ENCODE measurements around the gene PCNP.
"Not testable (repeated sequence)": the region's sequence is repeated elsewhere in the genome, so short reads cannot be mapped to it uniquely, and the experiment has no call there.

The PCNP gene

DNA sequence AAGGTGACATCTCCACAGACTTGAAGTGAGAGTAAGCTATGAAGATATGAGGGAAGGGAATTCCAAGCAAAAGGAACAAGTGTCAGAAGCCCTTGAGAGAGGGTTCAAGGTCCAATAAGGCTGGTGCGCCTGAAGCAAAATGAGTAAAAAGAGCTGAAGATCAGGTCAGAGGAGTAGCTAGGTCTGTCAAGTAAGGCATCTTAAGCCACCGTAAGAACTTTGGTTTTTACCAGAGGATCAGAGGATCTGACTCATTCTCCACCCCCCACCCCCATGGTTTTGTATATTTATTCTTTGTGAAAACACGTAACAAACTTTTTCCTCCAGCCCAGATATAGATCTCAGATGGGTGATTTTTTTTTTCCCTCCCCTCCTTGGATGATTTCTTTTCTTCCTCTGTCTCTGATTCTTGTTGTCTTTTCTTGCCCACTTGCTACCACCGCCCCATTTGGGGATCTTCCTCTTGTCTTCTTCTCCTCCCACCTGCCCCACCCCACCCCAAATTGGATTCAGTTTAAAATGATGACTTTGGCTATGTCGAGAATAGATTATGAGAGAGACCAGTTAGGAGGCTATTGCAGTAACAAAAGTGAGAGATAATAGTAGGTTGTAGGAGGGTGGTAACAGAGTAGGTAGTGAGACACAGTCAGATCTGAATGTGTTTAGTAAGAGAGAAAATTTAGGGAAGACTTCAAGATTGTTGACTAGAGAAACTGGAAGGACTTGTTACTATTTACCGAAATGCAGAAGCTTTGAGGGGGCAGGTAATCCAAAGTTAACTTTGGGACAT, 6.3 kb upstream of the PCNP start:
- DNase-seq: no peak

DNA sequence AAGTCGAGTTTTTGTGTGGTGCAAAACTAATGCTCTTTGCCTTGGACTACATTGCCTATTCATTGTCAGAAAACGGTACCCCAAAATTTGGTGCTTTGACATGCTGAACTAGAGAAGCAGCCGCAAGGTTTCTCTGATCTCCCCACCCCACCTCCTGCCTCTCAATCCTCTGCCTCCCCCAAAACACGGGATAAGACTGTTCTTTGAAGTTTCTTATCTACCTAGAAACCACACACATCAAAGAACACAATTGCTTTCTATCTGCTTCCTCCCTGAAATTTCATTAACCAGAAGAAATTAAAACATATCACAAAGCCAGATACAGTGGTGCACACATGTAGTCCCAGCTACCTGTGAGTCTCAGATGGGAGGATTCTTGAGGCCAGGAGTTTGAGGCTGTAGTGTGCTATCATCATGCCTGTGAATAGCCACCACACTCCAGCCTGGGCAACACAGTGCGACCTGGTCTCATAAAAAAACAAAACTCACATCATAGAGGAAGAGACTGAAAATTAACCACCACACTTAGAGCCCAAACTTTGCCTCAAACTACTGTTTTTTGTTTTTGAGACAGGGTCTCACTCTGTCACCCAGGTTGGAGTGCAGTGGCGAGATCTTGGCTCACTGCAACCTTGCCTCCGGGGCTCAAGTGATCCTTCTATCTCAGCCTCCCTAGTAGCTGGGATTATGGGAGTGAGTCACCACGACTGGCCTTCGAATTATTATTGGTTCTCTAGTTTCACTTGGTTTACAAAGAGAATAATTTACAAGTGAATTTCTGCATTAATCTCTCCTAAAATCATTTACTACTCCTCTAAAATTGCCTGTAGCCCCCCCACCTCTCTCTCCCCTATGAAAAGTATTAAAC, 2.7 kb upstream of the PCNP start:
- DNase-seq: no peak

DNA sequence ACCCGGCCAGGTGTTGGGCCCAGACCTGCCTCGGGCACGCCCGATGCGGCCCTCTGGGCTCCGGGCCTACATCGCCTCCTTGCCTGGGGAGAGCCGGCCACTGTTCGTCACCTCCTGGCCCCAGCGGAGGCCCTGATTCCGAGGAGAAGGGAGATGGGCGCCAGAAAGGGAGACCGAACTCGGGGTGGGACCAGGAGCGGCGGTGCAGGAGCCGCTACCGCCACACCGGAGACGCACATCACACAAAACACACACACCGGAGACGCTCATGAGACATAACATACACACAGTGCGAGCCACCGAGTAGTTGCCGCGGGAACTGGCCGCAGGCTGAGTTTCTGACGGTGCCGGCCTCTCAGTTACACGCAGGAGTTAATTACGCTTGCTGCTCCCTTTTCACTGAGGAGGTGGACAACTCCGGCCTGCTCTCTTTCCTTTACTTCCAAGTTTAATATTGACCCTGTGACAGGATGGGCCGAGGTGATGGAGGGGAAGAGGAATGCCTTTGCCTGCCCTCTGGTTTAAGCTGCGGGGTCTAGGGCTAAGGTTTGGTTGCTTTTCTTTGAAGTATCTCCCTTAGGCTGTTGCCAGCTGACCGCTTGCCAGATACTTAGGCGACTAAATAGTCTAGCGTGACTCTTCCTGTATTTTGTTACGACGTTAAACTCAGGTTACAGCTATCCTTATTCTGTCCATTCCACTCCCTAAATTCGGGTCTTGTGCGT, 570 bp downstream of the PCNP start:
- DNase-seq: peak; percentile 46

DNA sequence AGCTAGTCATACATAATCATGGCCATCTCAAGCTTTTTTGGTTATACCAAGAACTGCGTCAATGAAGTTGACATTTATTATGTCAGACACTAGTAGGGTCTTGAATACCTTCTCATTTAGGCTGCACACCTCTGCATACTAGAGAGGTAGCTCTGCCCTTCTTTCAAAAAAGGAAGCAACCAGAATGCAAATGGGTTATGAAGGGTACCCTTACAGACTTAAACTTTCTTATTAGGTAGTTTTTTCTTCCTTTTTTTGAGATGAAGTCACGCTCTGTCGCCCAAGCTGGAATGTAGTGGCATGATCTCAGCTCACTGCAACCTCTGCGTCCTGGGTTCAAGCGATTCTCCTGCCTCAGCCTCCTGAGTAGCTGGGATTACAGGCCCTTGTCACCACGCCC, 3.3 kb downstream of the PCNP start:
- DNase-seq: no peak

DNA sequence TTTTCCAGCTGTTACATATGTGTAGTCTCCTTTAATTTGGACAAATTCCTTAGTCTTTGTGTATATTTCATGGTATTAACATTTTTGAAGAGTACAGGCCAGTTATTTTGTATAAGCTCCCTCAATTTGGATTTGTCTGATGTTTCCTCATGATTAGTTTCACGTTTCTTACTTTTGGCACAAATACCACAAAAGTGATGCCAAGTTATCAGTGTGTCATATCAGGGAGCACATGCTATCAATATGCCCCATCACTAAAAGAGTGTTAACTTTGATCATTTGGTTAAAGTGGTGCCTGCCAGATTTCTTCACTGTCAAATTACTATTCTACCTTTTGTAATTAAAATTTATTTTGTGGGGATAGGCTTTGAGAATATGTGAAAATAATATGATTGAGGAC, 14.6 kb downstream of the PCNP start:
- DNase-seq: no peak

DNA sequence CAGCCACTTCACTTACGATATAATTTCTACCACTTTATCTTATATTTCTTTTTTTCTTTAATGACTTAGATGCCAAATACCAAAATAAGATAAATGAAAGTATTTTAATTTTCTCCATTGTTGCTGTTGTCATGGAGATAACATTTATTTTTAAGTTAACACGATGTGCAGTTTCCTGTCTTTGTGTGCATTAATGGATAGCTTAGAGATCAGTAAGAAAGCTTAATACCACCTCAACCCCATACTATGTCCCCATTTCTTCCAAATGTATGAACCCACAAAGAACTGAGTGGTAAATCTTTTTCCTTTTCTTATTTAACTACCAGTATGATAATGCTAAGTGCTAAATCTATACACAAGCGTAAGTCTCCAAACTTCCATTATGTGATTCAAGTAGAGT, 17.1 kb downstream of the PCNP start:
- DNase-seq: no peak

GRCh38 chr3:101602731-101603130, 28.8 kb downstream of the PCNP start:
- no peak for DNase-seq

DNA sequence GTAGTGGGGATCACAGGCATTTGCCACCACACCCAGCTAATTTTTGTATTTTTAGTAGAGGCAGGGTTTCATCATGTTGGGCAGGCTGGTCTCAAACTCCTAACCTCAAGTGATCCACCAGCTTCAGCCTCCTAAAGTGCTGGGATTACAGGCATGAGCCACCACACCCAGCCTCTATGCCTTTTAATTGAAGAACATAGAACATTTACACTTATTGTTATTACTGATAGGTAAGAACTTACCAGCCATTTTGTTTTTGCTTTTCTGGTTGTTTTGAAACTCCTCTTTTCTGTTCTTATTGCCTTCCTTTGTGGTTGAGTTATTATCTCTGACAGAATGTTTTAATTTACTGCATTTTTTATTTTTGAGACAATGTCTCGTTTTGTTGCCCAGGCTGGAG, 29.2 kb downstream of the PCNP start:
- no peak for DNase-seq

GRCh38 chr3:101605398-101605797, 31.4 kb downstream of the PCNP start:
- DNase-seq: not testable (repeated sequence)

GRCh38 chr3:101611023-101611422, 37.0 kb downstream of the PCNP start:
- no peak for DNase-seq

DNA sequence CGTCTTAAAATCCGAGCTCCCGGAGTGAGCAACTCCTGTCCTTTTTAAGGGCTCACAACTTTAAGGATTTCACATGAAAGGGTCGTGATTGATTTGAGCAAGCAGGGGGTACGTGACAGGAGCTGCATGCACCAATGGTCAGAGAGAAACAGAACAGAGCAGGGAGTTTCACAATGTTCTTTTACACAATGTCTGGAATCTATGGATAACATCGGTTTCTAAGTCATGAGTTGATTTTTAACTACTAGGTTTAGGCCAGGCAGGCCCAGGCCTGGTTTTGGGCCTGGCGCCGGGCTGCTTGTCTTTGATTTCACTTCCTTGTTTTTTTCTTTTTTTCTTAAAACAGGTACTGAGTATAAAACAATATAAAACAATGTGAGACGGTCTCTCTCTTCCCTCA, 39.0 kb downstream of the PCNP start:
- DNase-seq: not testable (repeated sequence)

DNA sequence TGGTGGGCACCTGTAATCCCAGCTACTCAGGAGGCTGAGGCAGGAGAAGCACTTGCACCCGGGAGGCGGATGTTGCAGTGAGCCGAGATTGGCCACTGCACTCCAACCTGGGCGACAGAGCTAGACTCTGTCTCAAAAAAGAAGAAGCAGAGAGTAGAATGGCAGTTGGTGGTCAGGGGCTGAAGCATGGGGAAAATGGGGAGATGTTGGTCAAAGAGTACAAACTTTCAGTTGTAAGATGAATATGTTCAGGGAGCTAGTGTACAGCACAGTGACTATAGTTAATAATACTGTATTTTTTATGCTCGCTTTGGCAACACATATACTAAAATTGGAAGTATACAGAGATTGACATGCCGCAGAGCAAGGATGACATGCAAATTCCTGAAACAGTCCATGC, 41.5 kb downstream of the PCNP start:
- no peak for DNase-seq

GRCh38 chr3:101617478-101617877, 43.5 kb downstream of the PCNP start:
- no peak for DNase-seq

- DNase-seq: no peak
Measured at GRCh38 chr3:101618726-101619125, 44.7 kb downstream of the PCNP start.

DNA sequence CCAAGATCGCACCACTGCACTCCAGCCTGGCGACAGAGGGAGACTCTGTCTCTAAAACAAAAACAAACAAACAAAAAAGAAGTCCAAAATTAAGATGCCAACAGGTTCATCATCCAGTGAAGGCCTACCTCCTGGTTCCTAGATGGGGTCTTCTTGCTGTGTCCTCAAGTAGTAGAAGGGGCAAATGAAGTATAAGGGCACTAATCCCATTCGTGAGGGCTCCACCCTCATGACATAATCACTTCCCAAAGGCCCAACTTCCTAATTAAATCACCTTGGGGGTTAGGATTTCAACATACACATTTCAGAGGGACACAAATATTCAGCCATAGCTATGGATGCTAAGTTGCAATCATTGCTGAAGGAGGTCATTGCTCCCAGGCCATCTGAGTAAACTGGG, 45.8 kb downstream of the PCNP start:
- no peak for DNase-seq

DNA sequence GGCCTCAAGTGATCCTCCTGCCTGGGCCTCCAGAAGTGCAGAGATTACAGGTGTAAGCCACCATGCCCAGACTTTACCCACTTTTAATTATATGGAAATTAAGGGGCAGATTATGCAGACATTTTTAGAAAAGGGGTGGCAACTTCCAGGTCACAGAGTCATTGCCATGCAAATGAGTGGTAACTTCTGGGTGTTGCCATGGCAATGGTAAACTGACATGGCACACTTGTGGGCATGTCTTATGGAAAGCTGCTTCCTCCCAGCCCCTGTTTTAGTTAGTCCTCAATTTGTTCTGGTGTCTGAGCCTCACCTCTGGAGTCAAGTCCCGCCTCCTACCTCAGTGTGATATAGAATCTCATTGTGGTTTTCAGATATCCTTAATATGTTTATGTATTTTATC, 49.7 kb downstream of the PCNP start:
- DNase-seq: no peak

DNA sequence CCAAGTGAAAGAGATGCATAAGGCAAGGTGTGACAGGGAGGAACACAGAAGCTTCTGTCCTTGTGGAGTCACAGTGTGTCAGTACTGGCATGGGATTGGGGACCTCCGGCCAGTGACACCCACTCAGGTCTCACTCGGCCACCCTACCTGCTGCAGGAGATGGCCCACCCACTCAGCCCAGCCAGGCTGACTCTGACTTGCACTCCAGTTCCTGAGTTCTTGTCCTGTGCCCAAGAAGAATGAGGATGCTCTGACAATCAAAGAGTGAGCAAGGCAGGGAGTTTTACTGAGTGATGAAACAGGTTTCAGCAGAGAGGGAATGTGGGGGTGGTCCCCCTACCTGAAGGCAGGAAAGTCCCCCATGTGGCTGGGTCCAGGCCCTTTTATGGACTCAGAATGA, 50.9 kb downstream of the PCNP start:
- no peak for DNase-seq

- DNase-seq: no peak
Measured at GRCh38 chr3:101625879-101626278, 51.9 kb downstream of the PCNP start.

DNA sequence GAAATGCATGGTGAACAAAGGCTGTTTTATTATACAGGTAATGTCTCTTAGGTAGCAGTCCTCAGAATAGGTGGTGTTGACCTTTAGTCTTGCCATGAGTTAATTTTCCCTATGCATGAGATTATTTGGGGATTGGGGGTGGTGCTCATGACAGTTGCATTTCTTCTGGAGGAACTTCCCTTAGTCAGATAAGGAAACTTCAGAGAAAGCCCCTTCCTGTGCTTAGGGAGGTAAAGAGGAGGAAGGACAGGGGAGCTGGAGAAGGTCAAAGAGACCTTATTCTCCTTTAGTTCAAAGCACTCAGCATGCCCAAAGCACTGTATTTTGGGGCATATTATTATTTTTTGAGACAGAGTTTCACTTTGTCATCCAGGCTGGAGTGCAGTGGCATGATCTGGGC, 55.2 kb downstream of the PCNP start:
- no peak for DNase-seq

DNA sequence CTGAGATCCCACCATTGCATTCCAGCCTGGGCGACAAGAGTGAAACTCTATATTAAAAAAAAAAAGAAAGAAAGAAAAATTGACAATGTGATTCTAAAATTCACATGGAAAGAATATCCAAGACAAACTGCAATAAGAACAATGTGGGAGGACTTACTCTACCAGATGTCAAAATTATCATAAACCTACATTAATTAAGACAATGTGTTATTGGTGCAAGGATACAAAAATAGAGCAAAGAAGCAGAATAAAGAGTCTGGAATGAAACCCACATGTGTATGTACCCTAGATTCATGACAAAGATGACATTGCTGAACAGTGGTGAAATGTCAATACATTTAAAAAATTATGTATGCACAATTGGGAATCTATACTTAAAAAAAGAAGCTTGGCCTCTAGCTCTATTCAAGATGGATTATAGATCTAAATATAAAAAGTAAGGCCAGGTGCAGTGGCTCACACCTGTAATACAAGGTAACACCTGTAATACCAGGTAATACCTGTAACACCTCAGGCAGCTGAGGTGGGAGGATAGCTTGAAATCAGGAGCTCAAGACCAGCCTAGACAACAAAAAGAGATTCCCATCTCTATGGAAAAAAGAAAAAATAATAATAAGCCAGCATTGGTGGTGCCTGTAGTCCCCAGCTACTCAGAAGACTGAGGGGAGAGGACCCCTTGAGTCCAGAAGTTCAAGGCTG, 57.3 kb downstream of the PCNP start:
- no peak for DNase-seq

DNA sequence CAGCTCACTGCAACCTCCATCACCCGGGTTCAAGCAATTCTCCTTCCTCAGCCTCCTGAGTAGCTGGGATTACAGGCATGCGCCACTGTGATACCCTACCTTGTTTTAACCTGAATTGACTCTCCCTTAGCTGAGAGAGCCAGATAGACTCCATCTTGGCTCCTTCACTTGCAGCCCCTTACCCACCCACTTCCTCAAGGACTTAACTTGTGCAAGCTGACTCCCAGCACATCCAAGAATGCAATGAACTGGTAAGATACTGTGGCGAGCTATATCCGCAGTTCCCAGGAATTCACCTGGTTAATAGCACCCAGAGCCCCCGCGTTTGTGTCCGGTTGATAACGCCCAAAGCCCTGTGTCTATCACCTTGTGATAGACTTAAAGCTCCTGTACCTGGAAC, 58.0 kb downstream of the PCNP start:
- not testable (repeated sequence) for DNase-seq

DNA sequence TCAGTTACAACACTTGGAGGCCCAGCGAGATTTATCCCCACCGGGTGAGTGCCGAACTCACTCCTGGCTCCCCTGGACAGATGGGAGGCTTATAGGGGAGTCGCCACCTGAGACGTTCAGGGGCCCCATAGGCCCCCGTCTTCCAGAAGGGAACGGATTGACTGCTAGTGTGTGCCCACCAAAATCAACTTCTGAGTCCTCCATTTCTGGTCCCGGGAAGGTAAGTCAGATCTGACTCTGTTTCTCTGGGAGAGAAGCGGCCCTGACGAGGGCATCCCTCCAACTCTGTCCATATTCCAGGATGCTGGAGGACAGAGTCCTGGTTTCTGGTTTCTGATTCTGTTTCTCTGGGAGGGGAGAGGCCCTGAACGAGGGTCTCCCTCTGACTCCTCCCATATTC, 58.6 kb downstream of the PCNP start:
- no peak for DNase-seq

DNA sequence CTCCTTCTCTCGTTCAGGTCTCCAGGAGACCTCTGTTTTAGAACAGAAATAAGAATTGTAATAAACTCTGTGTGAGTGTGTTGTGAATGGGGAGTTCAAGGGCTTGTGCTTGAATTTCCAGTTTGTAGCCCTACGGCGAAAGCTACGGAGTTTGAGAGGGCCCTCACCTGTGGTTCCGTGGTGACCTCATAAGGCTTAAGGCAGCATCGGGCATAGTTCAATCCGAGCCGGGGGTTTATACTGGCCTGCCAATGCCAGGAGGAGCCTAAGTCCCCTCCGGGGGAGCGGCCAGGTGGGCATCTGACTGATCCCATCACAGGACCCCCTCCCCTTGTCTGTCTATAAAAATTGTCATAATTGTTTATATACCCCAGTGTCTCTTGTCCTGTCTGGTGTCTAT, 59.2 kb downstream of the PCNP start:
- no peak for DNase-seq
